ENCODE results near the gene FAM156B.
"Not testable (repeated sequence)": the region's sequence is repeated elsewhere in the genome, so short reads cannot be mapped to it uniquely, and the experiment has no call there.

GRCh38 chrX:52896438-52896837, 692 bp upstream of the FAM156B start:
- not testable (repeated sequence) for TF ChIP-seq CTCF (IDR thresholded peaks at IDR 0.05; ENCODE audit: control extremely low read depth in 1 of 3, insufficient read depth in 1 of 3, low read depth in 1 of 3, low read length in 3 of 3); POLR2AphosphoS5 (IDR thresholded peaks at IDR 0.05; ENCODE audit: low read depth, low read length); CBX5 (IDR thresholded peaks at IDR 0.05; ENCODE audit: low read depth, low read length); MAX (IDR thresholded peaks at IDR 0.05); POLR2A (IDR thresholded peaks at IDR 0.05; ENCODE audit: control extremely low read depth in 1 of 2, low read depth in 2 of 2, low read length in 2 of 2); EP300 (IDR thresholded peaks at IDR 0.05; ENCODE audit: borderline replicate concordance in 1 of 2, low read depth in 2 of 2, low read length in 2 of 2); POU5F1 (IDR thresholded peaks at IDR 0.05; ENCODE audit: low read depth, low read length); EZH2 (IDR thresholded peaks at IDR 0.05; ENCODE audit: low read depth, low read length, severe bottlenecking)

Data from H1 (cell line).